Psoas muscle (tissue), 8 donors: ENCODE measurements around the gene CAMK2B. TPM values are rescaled to one million over a fixed set of nuclear protein-coding genes. Genes with fewer than 3 reads are reported as not detected.

Experiments
- ATAC-seq, 4 donors: fragments of 200-7000 bp; cut with Tn5 transposase; one replicate each; pipeline ENCODE4 v1.9.1; 2020; ENCODE audit warnings: moderate library complexity in 3 of 4, mild to moderate bottlenecking in 2 of 4
- DNase-seq, 2 donors: peaks; one replicate each; pipeline ENCODE4 v3.0.0-alpha.2; 2020
- H3K27ac ChIP-seq: fragments of 200-600 bp; one replicate; pipeline ENCODE4 v1.8.0; 2022
- H3K27me3 ChIP-seq, 3 donors: fragments of 200-600 bp in 1 of 3; one replicate each; pipeline versions ENCODE4 v1.6.1 to v1.8.0; 2013 to 2022; ENCODE audit warnings: low read length in 2 of 3, mild to moderate bottlenecking in 2 of 3, moderate library complexity in 1 of 3; ENCODE audit not compliant: insufficient read depth in 3 of 3
- H3K36me3 ChIP-seq, 2 donors: fragments of 200-600 bp in 1 of 2; one replicate each; pipeline versions ENCODE4 v1.6.1 to v1.8.0; 2013 to 2022; ENCODE audit warnings: low read depth in 1 of 2, mild to moderate bottlenecking in 1 of 2, moderate library complexity in 1 of 2; ENCODE audit not compliant: insufficient read depth in 1 of 2
- H3K4me1 ChIP-seq: fragments of 200-600 bp; one replicate; pipeline ENCODE4 v1.8.0; 2022
- H3K4me3 ChIP-seq: fragments of 200-600 bp; one replicate; pipeline ENCODE4 v1.8.0; 2022; ENCODE audit warnings: mild to moderate bottlenecking
- H3K9me3 ChIP-seq: fragments of 200-600 bp; one replicate; pipeline ENCODE4 v1.8.0; 2022
- whole genome bisulfite sequencing, 3 donors: extraction: QIAGEN DNeasy Blood & Tissue Kit; methylation state at CpG; one replicate each; pipeline versions ENCODE4 v1.1.6 to v1.1.7; 2013; 5-methylcytosine and 5-hydroxymethylcytosine counted together
- intact Hi-C, 2 donors: fragments of 100-400 bp; cut with DNase I; formaldehyde crosslinking; loops; one replicate each; pipeline versions ENCODE4 v1.11.0 to v1.14.2; 2022
- polyA plus RNA-seq, 3 donors: library from polyadenylated mRNA; stranded (reverse); fragments of 200-250 nt; gene quantifications; one replicate each; pipeline ENCODE4 v1.2.3, GENCODE V29; 2013
- total RNA-seq, 4 donors: library from RNA; stranded (reverse); fragmentation: NEBNext Ultra II Directional in 2 of 4; extraction: Animal tissue kit (Norgen Biotek cat#: 25700) in 2 of 4; gene quantifications; one replicate each; pipeline versions ENCODE4 v1.2.1 to v1.2.4, GENCODE V29; 2021 to 2023
- TF ChIP-seq, protein P1 (sequence below): fragments of 200-600 bp; IDR thresholded peaks from one replicate; pipeline ENCODE4 v1.8.0; 2022; ENCODE audit warnings: antibody characterized with exemption
- donor health status: healthy with polysubstance abuse.
- donor health status: DM: no; HTN: no; CAD: no; lungs with moderate emphysema.
- donor health status: Bipolar disorder and iron deficiency.
- donor health status: healthy.
- donor health status: DM: yes; HTN: yes; CAD: no.
- donor health status: DM: no; HTN: no; CAD: no.
- donor health status: DM: no; HTN: no; CAD: no.
- donor health status: DM: yes; HTN: yes; CAD: no.

CAMK2B gene
- total and polyA plus RNA-seq, 7 donors, result 14.5 to 81.4 (median 50.0) TPM

DNA sequence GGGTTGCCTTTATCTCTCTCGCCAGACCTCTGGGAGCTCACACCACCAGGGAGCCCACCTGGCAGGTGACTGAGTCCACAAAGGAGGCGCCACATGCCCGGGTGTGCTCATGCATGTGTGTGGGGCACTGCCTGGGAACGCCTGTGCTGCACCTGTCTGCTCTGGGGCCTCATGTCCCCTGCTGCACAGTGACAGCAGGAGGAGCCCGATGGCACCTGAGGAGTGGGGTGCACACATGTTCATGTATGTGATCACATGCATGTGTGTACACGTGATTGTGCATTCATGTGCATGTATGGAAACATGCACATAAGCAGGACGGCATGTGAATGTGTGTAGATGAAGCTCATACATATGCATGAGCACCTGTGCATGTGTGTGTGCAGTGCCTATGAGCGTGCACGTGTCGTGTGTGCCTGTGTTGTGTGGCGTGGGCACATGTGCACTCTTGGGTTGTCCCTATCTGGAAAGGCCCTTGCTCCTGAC is 102.6 kb downstream of the CAMK2B start:
- 89 to 92% (median 91%) methylated on average over 11 of the region's 11 CpGs for WGBS, 3 donors
- TF ChIP-seq, protein P1, sequence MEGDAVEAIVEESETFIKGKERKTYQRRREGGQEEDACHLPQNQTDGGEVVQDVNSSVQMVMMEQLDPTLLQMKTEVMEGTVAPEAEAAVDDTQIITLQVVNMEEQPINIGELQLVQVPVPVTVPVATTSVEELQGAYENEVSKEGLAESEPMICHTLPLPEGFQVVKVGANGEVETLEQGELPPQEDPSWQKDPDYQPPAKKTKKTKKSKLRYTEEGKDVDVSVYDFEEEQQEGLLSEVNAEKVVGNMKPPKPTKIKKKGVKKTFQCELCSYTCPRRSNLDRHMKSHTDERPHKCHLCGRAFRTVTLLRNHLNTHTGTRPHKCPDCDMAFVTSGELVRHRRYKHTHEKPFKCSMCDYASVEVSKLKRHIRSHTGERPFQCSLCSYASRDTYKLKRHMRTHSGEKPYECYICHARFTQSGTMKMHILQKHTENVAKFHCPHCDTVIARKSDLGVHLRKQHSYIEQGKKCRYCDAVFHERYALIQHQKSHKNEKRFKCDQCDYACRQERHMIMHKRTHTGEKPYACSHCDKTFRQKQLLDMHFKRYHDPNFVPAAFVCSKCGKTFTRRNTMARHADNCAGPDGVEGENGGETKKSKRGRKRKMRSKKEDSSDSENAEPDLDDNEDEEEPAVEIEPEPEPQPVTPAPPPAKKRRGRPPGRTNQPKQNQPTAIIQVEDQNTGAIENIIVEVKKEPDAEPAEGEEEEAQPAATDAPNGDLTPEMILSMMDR, result no peak
- intact Hi-C loops, result no loop called here

GRCh38 chr7:44222074-44222473 is 103.3 kb downstream of the CAMK2B start:
- no peaks in the 10 kb centered on the region for H3K9me3 ChIP-seq
- ATAC-seq, result no peak
- peaks cover 11% of the 10 kb centered on the region for H3K4me1 ChIP-seq
- no peak overlapping the region for H3K27ac ChIP-seq
- H3K36me3 ChIP-seq, result no peaks in the 10 kb centered on the region
- peaks cover 0 to 1% (median 0%) of the 10 kb centered on the region in 3 donors for H3K27me3 ChIP-seq
- intact Hi-C loops, result no loop called here
- 85 to 88% (median 88%) methylated on average over 11 of the region's 11 CpGs for WGBS, 3 donors
- no peak overlapping the region for H3K4me3 ChIP-seq
- peak; percentile 2 to 17 for DNase-seq
- TF ChIP-seq, protein P1, result no peak

More for the DNA sequence above, 102.6 kb downstream of the CAMK2B start:
- no peak overlapping the region for H3K4me3 ChIP-seq
- H3K4me1 ChIP-seq, result peaks cover 11% of the 10 kb centered on the region
- no peaks in the 10 kb centered on the region for H3K9me3 ChIP-seq
- peaks cover 0 to 1% (median 0%) of the 10 kb centered on the region in 3 donors for H3K27me3 ChIP-seq
- no peak overlapping the region for H3K27ac ChIP-seq
- DNase-seq (peak; percentile 9 to 19), ATAC-seq (no peak)
- no peaks in the 10 kb centered on the region for H3K36me3 ChIP-seq

GRCh38 chr7:44221231-44221791 is 104.1 kb downstream of the CAMK2B start:
- Histone ChIP-seq H3K27me3 (peaks cover 0 to 1% (median 0%) of the 10 kb centered on the region in 3 donors), H3K9me3 (no peaks in the 10 kb centered on the region), H3K4me1 (peaks cover 11% of the 10 kb centered on the region), H3K4me3 (no peak overlapping the region), H3K36me3 (no peaks in the 10 kb centered on the region), H3K27ac (no peak overlapping the region)
- ATAC-seq (no peak), DNase-seq (peak; percentile 10 to 44)
- 64 to 72% (median 69%) methylated on average over 26 to 30 of the region's 30 CpGs for WGBS, 3 donors
- intact Hi-C loops, result no loop called here
- TF ChIP-seq, protein P1, result no peak

- WGBS, 3 donors, result 91 to 94% (median 93%) methylated on average over 23 to 24 of the region's 24 CpGs
- Histone ChIP-seq H3K9me3 (no peaks in the 10 kb centered on the region), H3K27ac (no peak overlapping the region), H3K4me1 (peaks cover 5% of the 10 kb centered on the region), H3K36me3 (no peaks in the 10 kb centered on the region), H3K4me3 (no peak overlapping the region), H3K27me3 (peaks cover 0 to 1% (median 0%) of the 10 kb centered on the region in 3 donors)
- intact Hi-C loops, result no loop called here
- no peak for ATAC-seq
- TF ChIP-seq, protein P1, result no peak
- DNase-seq, result peak; percentile 4 to 48
These were observed 104.9 kb downstream of the CAMK2B start for GRCh38 chr7:44220358-44221112.
